ENCODE measurements around the gene SH2D3C. TPM values are rescaled to one million over a fixed set of nuclear protein-coding genes. Genes with fewer than 3 reads are reported as not detected.

Gene SH2D3C
- total and polyA plus RNA-seq, 10 of the 15 experiments (the other 5 are each of a cell fraction or from before 2014, with no cell fraction given) = 1.2 to 23.5 (median 16.2) TPM

DNA sequence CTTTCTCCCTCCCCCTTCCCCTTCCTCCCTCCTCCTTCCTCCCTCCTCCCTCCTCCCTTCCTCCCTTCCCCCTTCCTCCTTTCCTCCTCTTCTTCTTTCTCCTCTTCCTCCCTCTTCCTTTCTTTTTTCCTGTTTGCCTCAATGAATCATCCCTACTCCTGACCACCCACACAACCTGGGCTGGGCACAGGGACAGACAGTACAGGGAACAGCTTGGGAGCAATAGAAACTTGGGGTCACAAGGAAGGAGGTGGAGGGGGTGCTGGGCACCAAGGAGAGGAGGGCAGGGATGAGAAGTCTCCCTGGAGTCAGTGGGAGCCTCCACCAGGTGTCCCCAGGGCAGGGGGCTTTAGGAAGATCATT, 57.6 kb downstream of the SH2D3C start:
- POLR2A ChIA-PET = no interaction called here

DNA sequence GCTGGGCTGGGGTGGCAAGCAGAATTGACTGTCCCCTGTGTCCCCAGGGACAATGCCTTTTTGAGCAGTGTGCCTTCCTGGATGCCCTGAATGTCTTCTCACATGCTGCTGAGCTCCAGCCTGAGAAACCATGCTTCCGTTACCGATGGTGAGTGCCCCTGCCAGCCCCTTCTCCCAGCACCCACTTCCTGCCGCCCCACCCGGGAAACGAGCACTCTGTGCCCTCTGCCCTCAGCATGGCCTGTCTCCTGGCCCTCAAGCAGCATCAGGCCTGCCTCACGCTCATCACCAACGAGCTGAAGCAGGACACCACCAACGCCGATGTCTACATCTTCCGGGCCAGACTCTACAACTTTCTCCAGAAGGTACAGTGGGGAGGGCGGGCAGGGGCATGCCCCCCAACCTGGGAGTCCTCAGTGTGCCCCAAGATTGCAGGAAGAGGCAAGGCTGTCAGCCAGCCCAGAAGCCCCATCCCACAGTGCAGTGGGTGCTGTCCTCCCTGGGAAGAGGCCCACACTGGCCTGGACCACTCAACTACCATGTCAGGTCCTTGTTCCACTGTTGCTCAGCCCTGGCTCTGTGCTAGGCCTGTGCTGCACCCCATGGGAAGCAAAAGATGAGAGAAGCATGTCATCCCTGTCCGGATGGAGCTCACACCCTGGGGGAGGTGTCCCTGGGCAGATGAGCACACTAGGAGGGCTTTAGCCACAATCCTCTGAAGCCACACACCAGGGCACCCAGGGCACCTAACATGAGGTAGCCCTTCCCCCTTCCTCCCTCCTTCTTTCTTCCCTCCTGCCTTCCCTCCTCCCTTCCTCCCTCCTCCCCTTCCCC, 58.2 kb downstream of the SH2D3C start:
- WGBS (ENCODE audit: insufficient coverage, insufficient replicate concordance, low lambda C conversion rate, missing lambda C conversion rate) = 55% methylated on average over 12 of the region's 12 CpGs
- CTCF ChIA-PET = interaction anchor here (0.6 to 1.1 kb wide), 2 partner anchors 25 to 149 kb away, joined by 3 read pairs; no protein-coding TSS in a partner anchor
- TF ChIP-seq SMARCA5 (IDR thresholded peaks at IDR 0.05) = no peak
- TF ChIP-seq NFYB (IDR thresholded peaks at IDR 0.05; ENCODE audit: insufficient read depth, low read depth, low read length) = no peak
- no peak for TF ChIP-seq SRF (IDR thresholded peaks at IDR 0.05; ENCODE audit: low read depth in 2 of 2, low read length in 2 of 2)
- TF ChIP-seq HCFC1 (IDR thresholded peaks at IDR 0.05; ENCODE audit: low read length) = no peak
- TF ChIP-seq EED (IDR thresholded peaks at IDR 0.05; ENCODE audit: low read depth) = no peak
- TF ChIP-seq TBL1XR1 (IDR thresholded peaks at IDR 0.05; ENCODE audit: low read depth, low read length) = no peak
- TF ChIP-seq TAF1 (IDR thresholded peaks at IDR 0.05; ENCODE audit: borderline replicate concordance, low read depth, low read length) = no peak
- TF ChIP-seq, protein P1, sequence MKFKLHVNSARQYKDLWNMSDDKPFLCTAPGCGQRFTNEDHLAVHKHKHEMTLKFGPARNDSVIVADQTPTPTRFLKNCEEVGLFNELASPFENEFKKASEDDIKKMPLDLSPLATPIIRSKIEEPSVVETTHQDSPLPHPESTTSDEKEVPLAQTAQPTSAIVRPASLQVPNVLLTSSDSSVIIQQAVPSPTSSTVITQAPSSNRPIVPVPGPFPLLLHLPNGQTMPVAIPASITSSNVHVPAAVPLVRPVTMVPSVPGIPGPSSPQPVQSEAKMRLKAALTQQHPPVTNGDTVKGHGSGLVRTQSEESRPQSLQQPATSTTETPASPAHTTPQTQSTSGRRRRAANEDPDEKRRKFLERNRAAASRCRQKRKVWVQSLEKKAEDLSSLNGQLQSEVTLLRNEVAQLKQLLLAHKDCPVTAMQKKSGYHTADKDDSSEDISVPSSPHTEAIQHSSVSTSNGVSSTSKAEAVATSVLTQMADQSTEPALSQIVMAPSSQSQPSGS (IDR thresholded peaks at IDR 0.05; ENCODE audit: low read length) = no peak
- TF ChIP-seq, protein P2, sequence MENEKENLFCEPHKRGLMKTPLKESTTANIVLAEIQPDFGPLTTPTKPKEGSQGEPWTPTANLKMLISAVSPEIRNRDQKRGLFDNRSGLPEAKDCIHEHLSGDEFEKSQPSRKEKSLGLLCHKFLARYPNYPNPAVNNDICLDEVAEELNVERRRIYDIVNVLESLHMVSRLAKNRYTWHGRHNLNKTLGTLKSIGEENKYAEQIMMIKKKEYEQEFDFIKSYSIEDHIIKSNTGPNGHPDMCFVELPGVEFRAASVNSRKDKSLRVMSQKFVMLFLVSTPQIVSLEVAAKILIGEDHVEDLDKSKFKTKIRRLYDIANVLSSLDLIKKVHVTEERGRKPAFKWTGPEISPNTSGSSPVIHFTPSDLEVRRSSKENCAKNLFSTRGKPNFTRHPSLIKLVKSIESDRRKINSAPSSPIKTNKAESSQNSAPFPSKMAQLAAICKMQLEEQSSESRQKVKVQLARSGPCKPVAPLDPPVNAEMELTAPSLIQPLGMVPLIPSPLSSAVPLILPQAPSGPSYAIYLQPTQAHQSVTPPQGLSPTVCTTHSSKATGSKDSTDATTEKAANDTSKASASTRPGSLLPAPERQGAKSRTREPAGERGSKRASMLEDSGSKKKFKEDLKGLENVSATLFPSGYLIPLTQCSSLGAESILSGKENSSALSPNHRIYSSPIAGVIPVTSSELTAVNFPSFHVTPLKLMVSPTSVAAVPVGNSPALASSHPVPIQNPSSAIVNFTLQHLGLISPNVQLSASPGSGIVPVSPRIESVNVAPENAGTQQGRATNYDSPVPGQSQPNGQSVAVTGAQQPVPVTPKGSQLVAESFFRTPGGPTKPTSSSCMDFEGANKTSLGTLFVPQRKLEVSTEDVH (IDR thresholded peaks at IDR 0.05; ENCODE audit: low read depth, partially characterized antibody) = no peak
- TF ChIP-seq SIN3A (IDR thresholded peaks at IDR 0.05; ENCODE audit: low read depth, low read length) = no peak
- no peak for TF ChIP-seq EZH2 (IDR thresholded peaks at IDR 0.05; ENCODE audit: borderline replicate concordance, control insufficient read depth, low read depth, low read length)
- no peak for TF ChIP-seq ZNF207 (IDR thresholded peaks at IDR 0.05; ENCODE audit: borderline replicate concordance)
- TF ChIP-seq RUNX3 (IDR thresholded peaks at IDR 0.05; ENCODE audit: low read length) = no peak

More for the DNA sequence above, 57.6 kb downstream of the SH2D3C start:
- Histone ChIP-seq H3K79me2 (ENCODE audit: control insufficient read depth, insufficient read depth, low read length) (no peaks in the 10 kb centered on the region), H3K9ac (ENCODE audit: control insufficient read depth, insufficient read depth, low read length) (no peak overlapping the region), H3K9me3 (replicated peaks; ENCODE audit: control insufficient read depth, insufficient read depth, low read length) (no peaks in the 10 kb centered on the region), H3K36me3 (ENCODE audit: control insufficient read depth in 2 of 2, insufficient read depth in 2 of 2, low read length in 1 of 2) (no peaks in the 10 kb centered on the region), H4K20me1 (ENCODE audit: control insufficient read depth, insufficient read depth) (no peaks in the 10 kb centered on the region), H3K27ac (ENCODE audit: control insufficient read depth, insufficient read depth) (no peak overlapping the region), H3K27me3 (replicated peaks in 1 of 2; ENCODE audit: control insufficient read depth in 2 of 2, insufficient read depth in 2 of 2, low read length in 1 of 2) (no peaks in the 10 kb centered on the region), H2AFZ (ENCODE audit: control insufficient read depth, low read depth, low read length) (no peak overlapping the region), H3K4me3 (no peak overlapping the region), H3K4me2 (ENCODE audit: control insufficient read depth, insufficient read depth) (no peak overlapping the region), H3K4me1 (ENCODE audit: control insufficient read depth, insufficient read depth, low read length) (peaks cover 3% of the 10 kb centered on the region; the same call in 1 of the 2 replicates)
- in situ Hi-C loops (cut with MboI) (no loop called here), intact Hi-C loops (cut with micrococcal nuclease; ENCODE audit: unreplicated experiment) (no loop called here)
- ATAC-seq (no peak), DNase-seq (ENCODE audit: low read depth, low spot score) (no peak), FAIRE-seq (no peak)
- CTCF ChIA-PET = interaction anchor here (1.1 kb wide), 1 partner anchor 149 kb away, joined by 3 read pairs; no protein-coding TSS in a partner anchor
- SMC1A ChIA-PET (ENCODE audit: uncharacterized antibody, unreplicated experiment) = no interaction called here
- RAD21 ChIA-PET (ENCODE audit: unreplicated experiment) = no interaction called here
- BruUV-seq (replicated peaks) = no TSS peak
- no peak for TF ChIP-seq HDAC6 (IDR thresholded peaks at IDR 0.05; ENCODE audit: unreplicated experiment)

More for the DNA sequence above, 58.2 kb downstream of the SH2D3C start:
- in situ Hi-C loops (cut with MboI) (no loop called here), intact Hi-C loops (cut with micrococcal nuclease; ENCODE audit: unreplicated experiment) (no loop called here)
- no peak for FAIRE-seq
- no peaks in the 10 kb centered on the region for H3K9me3 ChIP-seq (replicated peaks; ENCODE audit: control insufficient read depth, insufficient read depth, low read length)
- H4K20me1 ChIP-seq (ENCODE audit: control insufficient read depth, insufficient read depth) = no peaks in the 10 kb centered on the region
- SMC1A ChIA-PET (ENCODE audit: uncharacterized antibody, unreplicated experiment) = interaction anchor here (1.1 kb wide), 1 partner anchor 15 kb away, joined by 3 read pairs; the partner anchor contains the start of gene TOR2A
- H2AFZ ChIP-seq (ENCODE audit: control insufficient read depth, low read depth, low read length) = no peak overlapping the region
- no peak overlapping the region for H3K27ac ChIP-seq (ENCODE audit: control insufficient read depth, insufficient read depth)
- H3K4me3 ChIP-seq = no peak overlapping the region
- H3K27me3 ChIP-seq (replicated peaks in 1 of 2; ENCODE audit: control insufficient read depth in 2 of 2, insufficient read depth in 2 of 2, low read length in 1 of 2) = no peaks in the 10 kb centered on the region
- POLR2A ChIA-PET = interaction anchor here (0.6 kb wide), 1 partner anchor 1090 kb away, joined by 3 read pairs; no protein-coding TSS in a partner anchor
- no peaks in the 10 kb centered on the region for H3K36me3 ChIP-seq (ENCODE audit: control insufficient read depth in 2 of 2, insufficient read depth in 2 of 2, low read length in 1 of 2)
- peaks cover 3% of the 10 kb centered on the region; the same call in 1 of the 2 replicates for H3K4me1 ChIP-seq (ENCODE audit: control insufficient read depth, insufficient read depth, low read length)
- H3K4me2 ChIP-seq (ENCODE audit: control insufficient read depth, insufficient read depth) = no peak overlapping the region
- H3K9ac ChIP-seq (ENCODE audit: control insufficient read depth, insufficient read depth, low read length) = no peak overlapping the region
- no TSS peak for BruUV-seq (replicated peaks)
- no peak for DNase-seq (ENCODE audit: low read depth, low spot score)
- no peak for ATAC-seq
- no peaks in the 10 kb centered on the region for H3K79me2 ChIP-seq (ENCODE audit: control insufficient read depth, insufficient read depth, low read length)
- RAD21 ChIA-PET (ENCODE audit: unreplicated experiment) = no interaction called here

Measured in GM12878 (cell line).